Measurements from ENCODE around the gene C1orf141.
"Not testable (repeated sequence)": the region's sequence is repeated elsewhere in the genome, so short reads cannot be mapped to it uniquely, and the experiment has no call there.

The C1orf141 gene

GRCh38 chr1:67144696-67145095 is 9.9 kb upstream of the C1orf141 start:
- H3K23ac ChIP-seq (ENCODE audit: low read length in 2 of 2) = no peak overlapping the region
- no peak overlapping the region for H3K4me3 ChIP-seq (ENCODE audit: insufficient read depth in 1 of 2, low read depth in 1 of 2, low read length in 2 of 2)
- no peak overlapping the region for H4K91ac ChIP-seq (ENCODE audit: low read length)
- WGBS = 63% methylated on average over 1 of the region's 2 CpGs
- DNase-seq = no peak
- no peak overlapping the region for H2BK120ac ChIP-seq (ENCODE audit: low read depth, low read length)
- H3K36me3 ChIP-seq (ENCODE audit: control insufficient read depth in 1 of 2, insufficient read depth in 2 of 2, low read depth in 1 of 2, low read length in 2 of 2) = no peaks in the 10 kb centered on the region
- no peak overlapping the region for H2BK5ac ChIP-seq (ENCODE audit: low read depth, low read length, poor library complexity, severe bottlenecking)
- H3K9me3 ChIP-seq (ENCODE audit: control insufficient read depth, low read length) = no peaks in the 10 kb centered on the region
- no peak overlapping the region for H3K14ac ChIP-seq (ENCODE audit: low read length in 2 of 2)
- no peak overlapping the region for H2AK5ac ChIP-seq (ENCODE audit: low read length, severe bottlenecking)
- no peak overlapping the region for H2AFZ ChIP-seq (ENCODE audit: low read depth, low read length)
- H3K27ac ChIP-seq (ENCODE audit: low read length, poor library complexity, severe bottlenecking) = no peak overlapping the region
- H2BK12ac ChIP-seq (ENCODE audit: low read length in 2 of 2) = no peak overlapping the region
- no peak overlapping the region for H4K8ac ChIP-seq (ENCODE audit: low read length)
- no peak overlapping the region for H2BK15ac ChIP-seq (ENCODE audit: low read depth, poor library complexity, severe bottlenecking)
- no peak overlapping the region for H3K4me2 ChIP-seq (ENCODE audit: low read length, poor library complexity, severe bottlenecking)
- peaks cover 3% of the 10 kb centered on the region for H3K4me1 ChIP-seq (ENCODE audit: control insufficient read depth, insufficient read depth, low read depth, low read length)
- H3K9ac ChIP-seq (ENCODE audit: low read length) = no peak overlapping the region
- no peaks in the 10 kb centered on the region for H3K79me1 ChIP-seq (replicated peaks; ENCODE audit: low read length, poor library complexity, severe bottlenecking)
- H3K4ac ChIP-seq (ENCODE audit: low read depth in 1 of 2, low read length in 2 of 2) = no peak overlapping the region
- no peak overlapping the region for H3K18ac ChIP-seq (ENCODE audit: low read depth in 1 of 2, low read length in 2 of 2)
- no peaks in the 10 kb centered on the region for H3K27me3 ChIP-seq (ENCODE audit: control insufficient read depth in 1 of 2, insufficient read depth in 1 of 2, low read length in 2 of 2)

- Histone ChIP-seq H3K4ac (ENCODE audit: low read depth in 1 of 2, low read length in 2 of 2) (no peak overlapping the region), H3K4me1 (ENCODE audit: control insufficient read depth, insufficient read depth, low read depth, low read length) (peaks cover 1% of the 10 kb centered on the region), H3K9ac (ENCODE audit: low read length) (no peak overlapping the region), H3K23ac (ENCODE audit: low read length in 2 of 2) (no peak overlapping the region), H2AFZ (ENCODE audit: low read depth, low read length) (no peak overlapping the region), H2AK5ac (ENCODE audit: low read length, severe bottlenecking) (no peak overlapping the region), H4K91ac (ENCODE audit: low read length) (no peak overlapping the region), H3K79me1 (replicated peaks; ENCODE audit: low read length, poor library complexity, severe bottlenecking) (no peaks in the 10 kb centered on the region), H3K27me3 (ENCODE audit: control insufficient read depth in 1 of 2, insufficient read depth in 1 of 2, low read length in 2 of 2) (no peaks in the 10 kb centered on the region), H4K8ac (ENCODE audit: low read length) (no peak overlapping the region), H2BK15ac (ENCODE audit: low read depth, poor library complexity, severe bottlenecking) (no peak overlapping the region), H3K27ac (ENCODE audit: low read length, poor library complexity, severe bottlenecking) (no peak overlapping the region), H3K4me2 (ENCODE audit: low read length, poor library complexity, severe bottlenecking) (no peak overlapping the region), H2BK12ac (ENCODE audit: low read length in 2 of 2) (no peak overlapping the region), H3K14ac (ENCODE audit: low read length in 2 of 2) (no peak overlapping the region), H2BK120ac (ENCODE audit: low read depth, low read length) (no peak overlapping the region), H3K9me3 (ENCODE audit: control insufficient read depth, low read length) (no peaks in the 10 kb centered on the region), H3K4me3 (ENCODE audit: insufficient read depth in 1 of 2, low read depth in 1 of 2, low read length in 2 of 2) (no peak overlapping the region), H3K36me3 (ENCODE audit: control insufficient read depth in 1 of 2, insufficient read depth in 2 of 2, low read depth in 1 of 2, low read length in 2 of 2) (no peaks in the 10 kb centered on the region), H2BK5ac (ENCODE audit: low read depth, low read length, poor library complexity, severe bottlenecking) (no peak overlapping the region), H3K18ac (ENCODE audit: low read depth in 1 of 2, low read length in 2 of 2) (no peak overlapping the region)
- WGBS = 100% methylated on average over 3 of the region's 3 CpGs
- DNase-seq = no peak
Measured at GRCh38 chr1:67143966-67144365, 9.2 kb upstream of the C1orf141 start.

- Histone ChIP-seq H3K27ac (ENCODE audit: low read length, poor library complexity, severe bottlenecking) (no peak overlapping the region), H4K8ac (ENCODE audit: low read length) (no peak overlapping the region), H3K79me1 (replicated peaks; ENCODE audit: low read length, poor library complexity, severe bottlenecking) (no peaks in the 10 kb centered on the region), H2AK5ac (ENCODE audit: low read length, severe bottlenecking) (no peak overlapping the region), H2BK15ac (ENCODE audit: low read depth, poor library complexity, severe bottlenecking) (no peak overlapping the region), H3K27me3 (ENCODE audit: control insufficient read depth in 1 of 2, insufficient read depth in 1 of 2, low read length in 2 of 2) (no peaks in the 10 kb centered on the region), H2BK120ac (ENCODE audit: low read depth, low read length) (no peak overlapping the region), H3K14ac (ENCODE audit: low read length in 2 of 2) (no peak overlapping the region), H4K91ac (ENCODE audit: low read length) (no peak overlapping the region), H3K4ac (ENCODE audit: low read depth in 1 of 2, low read length in 2 of 2) (no peak overlapping the region), H3K9me3 (ENCODE audit: control insufficient read depth, low read length) (no peaks in the 10 kb centered on the region), H3K9ac (ENCODE audit: low read length) (no peak overlapping the region), H3K18ac (ENCODE audit: low read depth in 1 of 2, low read length in 2 of 2) (no peak overlapping the region), H3K4me2 (ENCODE audit: low read length, poor library complexity, severe bottlenecking) (no peak overlapping the region), H3K4me3 (ENCODE audit: insufficient read depth in 1 of 2, low read depth in 1 of 2, low read length in 2 of 2) (no peak overlapping the region), H2BK12ac (ENCODE audit: low read length in 2 of 2) (no peak overlapping the region), H2AFZ (ENCODE audit: low read depth, low read length) (no peak overlapping the region), H3K36me3 (ENCODE audit: control insufficient read depth in 1 of 2, insufficient read depth in 2 of 2, low read depth in 1 of 2, low read length in 2 of 2) (no peaks in the 10 kb centered on the region), H2BK5ac (ENCODE audit: low read depth, low read length, poor library complexity, severe bottlenecking) (no peak overlapping the region), H3K4me1 (ENCODE audit: control insufficient read depth, insufficient read depth, low read depth, low read length) (no peaks in the 10 kb centered on the region), H3K23ac (ENCODE audit: low read length in 2 of 2) (no peak overlapping the region)
- no peak for DNase-seq
- 94% methylated on average over 2 of the region's 3 CpGs for WGBS
Measured at GRCh38 chr1:67142931-67143330, 8.2 kb upstream of the C1orf141 start.

GRCh38 chr1:67141832-67142231 is 7.1 kb upstream of the C1orf141 start:
- not testable (repeated sequence) for H3K4me3 ChIP-seq (ENCODE audit: insufficient read depth in 1 of 2, low read depth in 1 of 2, low read length in 2 of 2); DNase-seq; H3K14ac ChIP-seq (ENCODE audit: low read length in 2 of 2); H3K27me3 ChIP-seq (ENCODE audit: control insufficient read depth in 1 of 2, insufficient read depth in 1 of 2, low read length in 2 of 2); H3K18ac ChIP-seq (ENCODE audit: low read depth in 1 of 2, low read length in 2 of 2); H2BK15ac ChIP-seq (ENCODE audit: low read depth, poor library complexity, severe bottlenecking); H3K27ac ChIP-seq (ENCODE audit: low read length, poor library complexity, severe bottlenecking); H3K4me1 ChIP-seq (ENCODE audit: control insufficient read depth, insufficient read depth, low read depth, low read length); H3K9ac ChIP-seq (ENCODE audit: low read length); H2AK5ac ChIP-seq (ENCODE audit: low read length, severe bottlenecking); H3K23ac ChIP-seq (ENCODE audit: low read length in 2 of 2); H3K4me2 ChIP-seq (ENCODE audit: low read length, poor library complexity, severe bottlenecking); H2BK120ac ChIP-seq (ENCODE audit: low read depth, low read length); H3K9me3 ChIP-seq (ENCODE audit: control insufficient read depth, low read length); H3K4ac ChIP-seq (ENCODE audit: low read depth in 1 of 2, low read length in 2 of 2); H3K79me1 ChIP-seq (replicated peaks; ENCODE audit: low read length, poor library complexity, severe bottlenecking); H2BK12ac ChIP-seq (ENCODE audit: low read length in 2 of 2); H3K36me3 ChIP-seq (ENCODE audit: control insufficient read depth in 1 of 2, insufficient read depth in 2 of 2, low read depth in 1 of 2, low read length in 2 of 2); H2BK5ac ChIP-seq (ENCODE audit: low read depth, low read length, poor library complexity, severe bottlenecking); H4K91ac ChIP-seq (ENCODE audit: low read length); H2AFZ ChIP-seq (ENCODE audit: low read depth, low read length); H4K8ac ChIP-seq (ENCODE audit: low read length)
- WGBS = 77% methylated on average over 2 of the region's 3 CpGs

Data from mesenchymal stem cell (in vitro differentiated cells and primary cell).